Measurements from ENCODE around the gene RPA1.

Gene RPA1

DNA sequence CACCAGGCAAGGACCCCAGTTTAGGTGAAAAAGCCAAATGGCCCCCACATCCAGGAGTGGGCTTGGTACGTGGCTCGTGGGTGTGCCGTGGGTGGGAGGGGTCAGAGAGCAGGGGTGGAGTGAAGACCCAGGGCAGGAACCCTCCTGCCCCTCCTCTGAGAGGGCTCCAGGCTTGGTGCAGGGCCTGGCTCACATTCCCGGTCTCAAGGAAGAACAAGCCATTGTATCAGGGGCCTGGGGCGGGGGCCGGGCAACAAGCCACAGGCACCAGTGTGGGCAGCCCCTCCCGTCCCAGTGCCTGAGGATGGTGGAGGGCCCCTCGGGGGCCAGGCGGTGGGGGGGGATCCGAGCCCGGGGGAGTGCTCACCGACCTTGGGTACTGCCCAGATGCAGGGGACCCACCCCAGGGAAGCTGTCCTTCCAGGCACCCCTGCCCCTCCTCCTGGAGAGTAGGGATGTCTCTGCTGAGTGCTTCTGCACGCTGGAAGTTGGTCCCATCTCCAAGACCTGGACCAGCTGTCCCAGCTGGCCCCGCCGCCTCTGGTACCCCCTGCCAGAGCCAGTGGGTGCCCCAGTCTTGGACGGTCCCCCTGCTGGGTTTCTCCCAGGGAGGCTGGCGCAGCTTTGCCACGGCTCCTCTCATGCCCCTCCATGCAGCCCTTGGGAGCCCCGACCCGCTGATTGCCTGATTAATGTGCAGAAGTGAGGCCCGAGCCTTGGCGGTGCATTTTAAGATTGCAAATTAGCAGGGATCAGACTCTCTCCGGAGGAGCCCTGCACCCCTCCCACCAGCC lies 111.7 kb downstream of the RPA1 start:
- no peak for DNase-seq (ENCODE audit: low spot score)

DNA sequence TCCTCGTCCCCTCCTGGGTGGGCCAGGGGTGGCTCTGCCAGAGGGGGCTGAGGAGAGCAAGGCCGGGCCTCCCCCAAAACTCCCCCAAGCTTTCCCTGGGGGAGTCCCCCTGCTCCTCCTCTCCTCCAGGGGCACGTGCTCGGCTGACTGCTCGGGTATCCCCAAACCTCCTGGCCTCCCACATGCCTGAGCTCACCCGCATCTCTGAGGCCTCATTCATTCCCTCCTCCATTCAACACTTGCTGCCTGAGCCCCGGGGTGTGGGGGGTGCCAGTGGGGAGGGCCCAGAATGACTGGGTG lies 112.2 kb downstream of the RPA1 start:
- no peak for DNase-seq (ENCODE audit: low spot score)

DNA sequence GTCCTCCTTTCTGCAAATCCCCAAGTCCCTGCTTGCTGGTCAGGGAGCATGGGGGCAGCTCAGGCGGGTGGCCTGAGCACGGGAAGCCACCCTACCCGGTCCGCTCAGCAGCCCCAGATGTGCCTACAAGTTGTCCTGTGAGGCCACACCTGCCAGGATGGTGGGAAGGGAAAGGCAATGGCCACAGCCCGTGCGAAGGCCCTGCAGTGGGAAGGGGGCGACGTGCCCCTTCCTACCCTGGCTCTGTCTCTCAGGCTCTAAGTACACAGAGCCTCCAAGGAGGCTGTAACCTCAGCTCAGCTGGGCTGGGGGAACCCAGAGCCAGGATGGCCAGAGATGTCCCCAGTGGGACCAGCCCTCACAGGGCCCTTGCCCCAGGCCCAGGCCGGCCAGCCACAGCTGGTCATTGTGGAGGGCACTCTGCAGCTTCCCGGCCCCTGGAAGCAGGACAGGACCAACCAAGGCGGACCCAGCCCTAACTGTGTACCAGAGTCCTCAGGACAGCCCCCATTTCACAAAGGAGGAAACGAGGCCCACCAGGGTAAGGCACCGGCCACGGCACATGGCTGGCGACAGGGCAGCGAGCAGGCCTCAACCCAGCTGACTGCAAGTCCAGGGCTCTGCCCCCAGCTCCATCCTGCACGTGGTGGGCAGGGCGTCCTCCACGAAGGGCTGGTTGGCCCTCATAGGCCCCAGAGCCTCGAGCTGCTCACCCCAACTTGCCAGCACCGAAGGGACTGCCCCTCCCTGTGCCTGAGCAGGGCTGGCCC lies 113.0 kb downstream of the RPA1 start:
- no peak for DNase-seq (ENCODE audit: low spot score)

DNA sequence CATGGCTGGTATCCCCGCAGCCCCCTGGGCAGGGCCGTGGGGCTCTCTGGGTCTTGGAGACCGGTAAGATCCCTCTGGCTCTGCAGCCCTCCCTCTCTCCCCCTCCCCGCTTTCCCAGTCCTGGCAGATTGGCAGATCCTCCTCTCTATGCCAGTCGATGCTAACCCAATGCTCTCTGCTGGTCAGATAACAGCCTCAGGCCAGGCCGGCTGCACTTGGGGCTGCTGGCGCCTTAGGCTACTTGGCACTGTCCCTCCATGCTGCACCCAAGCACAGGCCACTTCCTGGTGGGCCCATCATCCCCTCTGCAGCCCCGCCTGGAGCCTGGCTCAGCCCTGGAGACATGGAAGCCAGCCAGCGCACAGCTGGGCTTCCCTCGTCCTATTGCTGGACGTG lies 113.6 kb downstream of the RPA1 start:
- no peak for DNase-seq (ENCODE audit: low spot score)

DNA sequence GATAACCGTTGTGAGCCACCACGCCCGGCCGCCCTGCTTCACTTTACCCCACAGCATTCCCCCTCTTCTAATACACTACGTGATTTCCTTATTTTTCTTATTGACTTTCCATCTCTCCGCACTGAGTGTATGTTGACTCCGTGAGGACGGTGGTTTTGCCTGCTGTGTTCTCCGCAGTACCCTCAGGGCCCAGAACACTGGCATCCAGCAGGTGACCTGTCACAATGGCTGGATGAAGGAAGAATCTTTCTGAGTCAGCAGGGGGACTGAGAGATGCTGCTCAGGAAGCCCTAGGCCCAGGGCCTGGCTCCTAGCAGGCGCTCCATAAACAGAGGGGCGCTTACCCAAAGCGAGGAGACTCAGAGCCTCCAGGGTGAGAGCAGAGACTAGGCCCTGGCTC lies 115.8 kb downstream of the RPA1 start:
- no peak for DNase-seq (ENCODE audit: low spot score)

DNA sequence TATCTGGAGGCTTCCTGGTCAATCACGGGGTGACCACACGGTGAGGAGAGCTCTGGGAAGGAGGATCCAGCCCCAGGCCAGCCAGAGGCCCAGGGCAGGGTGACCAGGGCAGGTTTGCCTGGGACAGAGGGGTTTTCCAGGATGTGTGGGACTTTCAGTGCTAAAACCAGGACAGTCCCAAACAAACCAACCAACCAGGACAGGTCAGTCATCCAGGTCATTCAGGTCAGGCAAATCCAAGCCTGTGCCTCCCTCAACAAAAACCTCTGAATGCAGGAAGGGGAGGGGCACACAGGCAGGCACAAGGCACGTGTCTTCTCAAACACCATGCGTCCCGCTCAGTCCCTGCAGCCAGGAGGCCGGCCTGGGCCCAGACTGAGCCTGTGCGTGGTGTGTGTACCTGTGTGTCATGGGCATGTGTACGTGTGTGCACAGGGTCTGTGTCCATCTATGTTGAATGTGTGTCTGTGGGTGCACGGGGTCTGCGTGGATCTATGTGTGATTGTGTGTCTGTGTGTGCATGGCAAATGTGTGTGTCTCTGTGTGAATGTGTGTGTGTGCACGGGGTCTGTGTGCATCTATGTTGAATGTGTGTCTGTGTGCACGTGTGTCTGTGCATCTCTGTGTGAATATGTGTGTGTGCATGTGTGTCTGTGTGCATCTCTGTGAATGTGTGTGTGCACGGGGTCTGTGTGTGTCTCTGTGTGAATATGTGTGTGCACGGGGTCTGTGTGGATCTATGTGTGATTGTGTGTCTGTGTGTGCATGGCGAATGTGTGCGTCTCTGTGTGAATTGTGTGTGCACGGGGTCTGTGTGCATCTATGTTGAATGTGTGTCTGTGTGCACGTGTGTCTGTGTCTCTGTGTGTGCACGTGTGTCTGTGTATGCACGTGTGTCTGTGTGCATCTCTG lies 116.5 kb downstream of the RPA1 start:
- no peak for DNase-seq (ENCODE audit: low spot score)

DNA sequence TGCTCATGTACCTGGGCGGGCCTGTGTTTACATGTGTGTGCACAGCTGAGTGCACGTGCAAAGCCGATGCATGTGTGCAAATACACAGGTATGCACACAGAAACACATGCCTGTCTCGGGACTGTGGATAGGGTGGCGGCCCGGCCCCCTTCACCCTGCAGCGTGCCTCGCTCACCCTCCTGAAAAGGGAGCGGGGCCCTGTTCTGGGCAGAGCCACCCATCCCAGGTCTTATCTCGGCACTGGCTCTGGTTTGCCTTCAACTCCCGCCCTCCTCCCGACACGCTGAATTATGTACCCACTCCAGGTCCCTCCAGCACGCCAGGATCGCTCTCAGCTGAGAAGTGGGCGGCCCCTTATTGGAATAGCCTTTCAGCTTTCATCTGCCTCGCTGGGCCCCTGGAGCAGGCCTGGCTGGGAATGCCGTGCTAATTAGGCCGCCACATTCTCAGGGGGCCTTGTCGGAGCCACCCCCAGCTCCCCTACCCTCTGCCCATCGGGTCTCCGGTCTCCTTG lies 117.5 kb downstream of the RPA1 start:
- no peak for DNase-seq (ENCODE audit: low spot score)

DNA sequence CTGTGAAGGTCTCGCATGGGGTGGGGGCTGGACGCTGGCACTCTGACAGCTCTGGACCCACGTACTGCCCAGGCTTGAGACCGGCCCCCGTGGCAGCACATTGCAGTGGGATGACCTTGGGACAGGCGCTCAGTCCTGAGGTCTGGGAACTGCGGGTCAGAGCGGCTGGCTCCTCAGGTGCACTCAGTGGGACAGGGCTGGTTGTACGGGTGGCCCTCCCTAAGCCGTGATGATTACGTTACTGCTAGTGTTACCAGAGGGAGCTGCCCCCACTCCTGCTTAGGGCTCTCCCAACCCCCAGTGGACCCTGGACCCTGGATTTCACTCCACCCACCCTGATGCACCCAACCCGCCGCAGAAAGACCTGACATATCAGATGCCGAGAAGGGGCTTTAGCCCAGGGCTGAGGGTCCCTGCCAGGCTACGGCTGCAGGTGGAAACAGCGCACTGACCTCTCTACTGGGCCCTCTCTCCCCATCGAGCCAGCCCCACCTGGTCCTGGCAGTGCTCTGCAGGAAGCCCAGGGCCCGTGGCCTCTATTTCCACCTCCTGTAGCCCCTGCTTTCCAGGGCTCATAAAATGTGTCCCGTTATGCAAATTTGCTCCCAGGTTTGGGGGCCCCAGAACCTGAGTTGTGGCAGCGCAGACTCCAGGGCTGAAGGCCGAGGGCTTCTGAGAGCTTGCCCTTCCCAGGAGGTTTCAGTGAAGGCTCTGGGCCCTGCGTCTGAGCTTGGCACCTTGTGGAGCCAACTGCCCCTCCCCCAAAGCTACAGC lies 118.1 kb downstream of the RPA1 start:
- no peak for DNase-seq (ENCODE audit: low spot score)

DNA sequence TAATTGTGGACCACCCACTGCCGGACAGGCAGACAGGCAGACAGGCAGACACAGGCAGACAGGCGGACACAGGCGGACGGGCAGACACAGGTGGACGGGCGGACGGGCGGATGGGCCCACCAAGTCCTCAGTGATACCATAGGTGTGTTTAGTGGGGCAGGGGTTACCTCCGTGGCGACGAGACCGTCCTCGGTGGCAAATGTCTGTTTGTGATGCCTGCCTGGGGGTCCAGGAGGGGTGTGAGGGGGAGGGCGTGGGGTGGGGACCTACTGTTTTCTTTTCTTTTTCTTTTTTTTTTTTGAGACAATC lies 118.7 kb downstream of the RPA1 start:
- no peak for DNase-seq (ENCODE audit: low spot score)
